Ascending aorta (tissue), 2 donors: ENCODE measurements around the gene SYK. TPM values are rescaled to one million over a fixed set of nuclear protein-coding genes. Genes with fewer than 3 reads are reported as not detected.

ENCODE experiments used
- DNase-seq, 2 donors: peaks; one replicate each; pipeline ENCODE4 v3.0.0-alpha.2; 2019; ENCODE audit warnings: low spot score in 2 of 2
- H3K27ac ChIP-seq, 2 donors: fragments of 200-600 bp; sonication (generic); one replicate each; pipeline ENCODE4 v1.5.1; 2016 to 2017; ENCODE audit warnings: mild to moderate bottlenecking in 1 of 2
- H3K27me3 ChIP-seq: fragments of 200-600 bp; sonication (generic); one replicate; pipeline ENCODE4 v1.5.1; 2017
- H3K36me3 ChIP-seq, 2 donors: fragments of 200-600 bp; sonication (generic); one replicate each; pipeline ENCODE4 v1.5.1; 2016
- H3K4me1 ChIP-seq, 2 donors: fragments of 200-600 bp; sonication (generic); one replicate each; pipeline ENCODE4 v1.5.1; 2016 to 2017; ENCODE audit warnings: mild to moderate bottlenecking in 1 of 2
- H3K4me3 ChIP-seq, 2 donors: fragments of 200-600 bp; sonication (generic); one replicate each; pipeline ENCODE4 v1.5.1; 2016 to 2017; ENCODE audit warnings: mild to moderate bottlenecking in 1 of 2
- H3K9me3 ChIP-seq, 2 donors: fragments of 200-600 bp; sonication (generic); one replicate each; pipeline ENCODE4 v1.5.1; 2016
- CTCF ChIP-seq, 3 experiments: fragments of 200-600 bp in 2 of 3; fragments of 450-650 bp in 1 of 3; sonication (generic) in 2 of 3; IDR thresholded peaks; one replicate each; pipeline ENCODE4 v1.5.1; 2016 to 2019; ENCODE audit warnings: antibody characterized with exemption in 3 of 3, mild to moderate bottlenecking in 1 of 3, moderate library complexity in 1 of 3
- intact Hi-C: fragments of 100-400 bp; cut with DNase I; formaldehyde crosslinking; loops from one replicate; pipeline ENCODE4 v1.15.1; 2023
- total RNA-seq: library from RNA; depleted of rRNA; stranded (reverse); fragments of >200 nt; gene quantifications from one replicate; pipeline ENCODE4 v1.1.0, GENCODE V29; 2016

SYK gene
- total RNA-seq, 1 donor from 2014 or later: 3.2 TPM

GRCh38 chr9:90821697-90822096 is 20.1 kb downstream of the SYK start:
- H3K36me3 ChIP-seq: no peaks in the 10 kb centered on the region
- intact Hi-C loops: no loop called here

GRCh38 chr9:90822866-90823265 is 21.2 kb downstream of the SYK start:
- TF ChIP-seq CTCF (IDR thresholded peaks at IDR 0.05): no peak
- Histone ChIP-seq H3K36me3 (no peaks in the 10 kb centered on the region), H3K27me3 (no peaks in the 10 kb centered on the region), H3K4me1 (no peaks in the 10 kb centered on the region), H3K9me3 (no peaks in the 10 kb centered on the region), H3K27ac (no peak overlapping the region), H3K4me3 (no peak overlapping the region)
- intact Hi-C loops: no loop called here
- no peak for DNase-seq

More at GRCh38 chr9:90821697-90822096, 20.1 kb downstream of the SYK start:
- DNase-seq: no peak
- no peaks in the 10 kb centered on the region for H3K4me1 ChIP-seq
- H3K27me3 ChIP-seq: no peaks in the 10 kb centered on the region
- no peak overlapping the region for H3K27ac ChIP-seq
- TF ChIP-seq CTCF (IDR thresholded peaks at IDR 0.05): no peak
- no peak overlapping the region for H3K4me3 ChIP-seq
- H3K9me3 ChIP-seq: no peaks in the 10 kb centered on the region

DNA sequence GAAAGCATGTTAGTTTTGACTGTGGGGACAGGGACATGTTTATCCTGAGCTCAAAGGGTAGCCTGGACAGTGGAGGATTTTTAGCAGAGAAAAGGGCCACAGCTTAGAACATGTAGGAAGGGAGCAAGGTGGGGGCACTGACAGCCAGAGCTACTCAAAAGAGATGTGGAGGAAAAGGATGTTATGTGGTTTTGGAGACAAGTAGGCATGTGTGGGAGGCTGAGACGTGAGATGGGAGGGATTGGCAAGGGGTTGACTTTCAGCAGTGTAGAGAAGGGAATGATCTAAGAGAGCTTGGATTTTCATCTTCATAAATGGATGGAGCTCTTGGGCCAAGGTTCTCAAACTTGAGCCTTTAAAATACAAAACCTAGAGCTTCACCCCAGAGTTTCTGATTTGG is 24.0 kb downstream of the SYK start:
- H3K36me3 ChIP-seq: no peaks in the 10 kb centered on the region
- H3K9me3 ChIP-seq: no peaks in the 10 kb centered on the region
- intact Hi-C loops: no loop called here
- no peaks in the 10 kb centered on the region for H3K27me3 ChIP-seq
- H3K4me3 ChIP-seq: no peak overlapping the region
- TF ChIP-seq CTCF (IDR thresholded peaks at IDR 0.05): no peak
- H3K4me1 ChIP-seq: no peaks in the 10 kb centered on the region
- H3K27ac ChIP-seq: no peak overlapping the region
- no peak for DNase-seq

- DNase-seq: no peak
Observed at GRCh38 chr9:90826326-90827020, 24.9 kb downstream of the SYK start.

DNA sequence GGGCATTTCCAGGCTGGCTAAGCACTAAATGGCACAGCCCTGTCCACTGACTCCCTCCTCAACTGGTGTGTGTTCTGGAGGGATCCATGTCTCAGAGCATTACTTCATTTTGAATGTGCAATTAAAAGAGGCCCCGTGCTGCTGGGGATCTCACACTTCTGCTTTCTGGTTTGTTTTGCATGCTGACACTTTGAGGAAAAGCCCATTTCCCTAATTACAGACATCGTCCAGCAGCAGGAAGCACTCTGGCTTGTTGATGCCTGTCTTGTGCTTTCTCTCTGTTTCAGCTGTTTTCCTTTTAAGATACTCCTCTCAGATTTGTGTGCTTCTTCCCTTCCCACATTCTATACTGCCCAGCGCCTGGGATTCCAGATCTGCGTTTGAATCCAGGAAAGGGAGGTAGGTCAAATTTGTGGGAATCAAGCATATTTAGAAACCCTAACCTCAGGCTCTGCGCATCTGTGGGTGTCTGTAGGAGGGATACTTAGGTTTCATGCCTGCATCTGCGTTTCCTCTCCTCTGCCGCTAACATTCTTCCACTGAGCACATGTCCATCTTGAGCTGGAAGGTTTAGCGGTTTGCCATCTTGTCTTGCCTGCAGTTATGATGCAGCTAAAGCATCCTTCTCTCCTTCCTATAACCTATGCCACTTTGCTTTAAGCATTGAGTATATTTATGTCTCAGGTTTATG is 25.7 kb downstream of the SYK start:
- intact Hi-C loops: no loop called here
- H3K27me3 ChIP-seq: no peaks in the 10 kb centered on the region
- no peaks in the 10 kb centered on the region for H3K4me1 ChIP-seq
- H3K9me3 ChIP-seq: no peaks in the 10 kb centered on the region
- no peaks in the 10 kb centered on the region for H3K36me3 ChIP-seq
- no peak for DNase-seq
- no peak for TF ChIP-seq CTCF (IDR thresholded peaks at IDR 0.05)
- H3K27ac ChIP-seq: no peak overlapping the region
- H3K4me3 ChIP-seq: no peak overlapping the region

More at GRCh38 chr9:90826326-90827020, 24.9 kb downstream of the SYK start:
- Histone ChIP-seq H3K4me1 (no peaks in the 10 kb centered on the region), H3K9me3 (no peaks in the 10 kb centered on the region), H3K27ac (no peak overlapping the region), H3K27me3 (no peaks in the 10 kb centered on the region), H3K36me3 (no peaks in the 10 kb centered on the region), H3K4me3 (no peak overlapping the region)
- intact Hi-C loops: no loop called here
- TF ChIP-seq CTCF (IDR thresholded peaks at IDR 0.05): no peak
